ENCODE results near the gene COG3.

DNA sequence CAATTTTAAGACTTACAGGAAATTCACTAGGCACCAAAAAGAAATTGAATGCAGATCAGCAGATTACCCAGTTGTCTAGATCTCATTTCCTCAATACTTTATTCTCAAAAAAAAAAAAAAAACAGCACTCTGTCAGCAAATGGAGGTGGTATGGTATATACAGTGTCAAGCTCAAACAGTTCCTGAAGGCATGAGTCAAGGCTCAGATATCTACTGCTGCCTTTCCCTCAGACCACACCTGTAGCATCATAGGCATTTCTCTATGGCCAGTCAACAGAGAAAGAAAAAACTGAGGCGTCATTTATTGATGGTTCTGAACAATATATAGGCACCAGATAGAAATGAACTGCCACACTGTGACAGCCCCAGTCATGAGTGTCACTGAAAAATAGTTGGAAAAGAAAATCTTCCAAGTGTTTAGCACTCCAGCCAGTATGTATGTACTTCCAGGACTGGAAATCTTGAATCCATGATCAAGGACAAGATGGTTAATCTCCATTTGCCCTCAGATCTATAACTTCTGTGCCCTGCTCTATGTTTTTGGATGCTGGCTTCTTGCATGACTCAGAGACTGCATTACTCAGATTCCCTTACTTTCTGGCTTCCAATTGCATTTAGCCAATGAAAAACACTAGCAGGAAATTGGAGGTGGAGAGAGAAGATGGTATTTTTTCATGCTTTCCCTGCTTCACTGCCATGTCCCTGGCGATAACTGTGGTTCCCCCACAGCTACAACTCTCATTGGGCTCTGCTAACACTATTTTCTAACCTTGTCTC is 8.4 kb upstream of the COG3 start:
- no peak for TF ChIP-seq TAF1 (IDR thresholded peaks at IDR 0.05; ENCODE audit: low read depth, low read length)
- no peak for TF ChIP-seq POLR2A (IDR thresholded peaks at IDR 0.05; ENCODE audit: low read depth, low read length)
- no peak for TF ChIP-seq POLR2AphosphoS5 (IDR thresholded peaks at IDR 0.05; ENCODE audit: low read depth, low read length)
